A172 (cell line): ENCODE results near the gene FKBP4. TPM values are rescaled to one million over a fixed set of nuclear protein-coding genes. Genes with fewer than 3 reads are reported as not detected.

Experiments
- DNase-seq: peaks from one replicate; pipeline ENCODE4 v3.0.0-alpha.2; 2015; ENCODE audit warnings: low spot score
- total RNA-seq: library from RNA; depleted of rRNA; stranded (reverse); fragments of >200 nt; shearing (Covaris generic); gene quantifications from 2 replicates; pipeline ENCODE4 v1.2.3, GENCODE V29; 2014; rRNA removed

The FKBP4 gene
- total RNA-seq, 1 experiment from 2014 or later: 45.5 TPM

DNA sequence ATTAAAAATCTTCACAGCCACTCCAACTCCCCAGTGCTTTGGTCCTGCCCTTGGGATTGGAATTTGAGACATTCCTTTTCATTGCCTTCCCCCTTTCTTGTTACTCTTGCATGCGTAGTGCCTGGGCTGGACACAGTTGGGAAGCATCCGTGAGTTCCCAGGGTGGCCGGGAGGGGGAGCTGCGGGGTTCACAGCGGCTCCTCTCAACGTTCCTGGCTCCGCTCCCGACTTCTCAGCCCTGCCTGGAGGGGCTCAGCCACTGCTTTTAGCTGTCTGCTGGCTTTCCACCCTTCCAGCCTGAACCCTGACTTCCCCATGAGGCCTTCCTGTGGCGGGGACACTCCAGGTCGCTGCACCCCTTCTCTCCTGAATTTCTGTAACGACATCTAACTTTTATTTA, 58.9 kb downstream of the FKBP4 start:
- peak; percentile 62 for DNase-seq

Other genes with a start within 250 kb of the FKBP4 start
- 7.2 and 23.4 TPM in 2 replicates for gene ITFG2, start 17.7 kb downstream of the FKBP4 start, total RNA-seq
- not detected in 2 replicates for gene NRIP2, start 40.1 kb downstream of the FKBP4 start, total RNA-seq
- not detected in 2 replicates for gene TEX52, start 62.1 kb downstream of the FKBP4 start, total RNA-seq
- gene FOXM1, start 82.2 kb downstream of the FKBP4 start, total RNA-seq: 32.9 and 33.8 TPM in 2 replicates
- gene RHNO1, start 82.3 kb downstream of the FKBP4 start, total RNA-seq: 30.2 and 41.6 TPM in 2 replicates
- 20.3 and 26.4 TPM in 2 replicates for gene TULP3, start 95.9 kb downstream of the FKBP4 start, total RNA-seq
- gene TEAD4, start 164.4 kb downstream of the FKBP4 start, total RNA-seq: 9.4 and 17.2 TPM in 2 replicates